ENCODE measurements around the gene RNF40. TPM values are rescaled to one million over a fixed set of nuclear protein-coding genes. Genes with fewer than 3 reads are reported as not detected.

The RNF40 gene
- total and polyA plus RNA-seq, 10 donors: 38.1 to 111 (median 79.1) TPM

GRCh38 chr16:30779596-30779995, 17.5 kb downstream of the RNF40 start:
- 72 to 89% (median 79%) methylated on average over 6 of the region's 6 CpGs for WGBS, 5 donors
- TF ChIP-seq POLR2A (IDR thresholded peaks at IDR 0.05) (no peak), POLR2AphosphoS5 (IDR thresholded peaks at IDR 0.05) (no peak), CTCF (IDR thresholded peaks at IDR 0.05 in 8 of 11, conservative IDR thresholded peaks at IDR 0.05 in 3 of 11) (no peak)
- Histone ChIP-seq H3K27me3 (replicated peaks in 1 of 7) (peaks cover 0 to 16% (median 0%) of the 10 kb centered on the region in 7 donors), H3K4me3 (no peak overlapping the region), H3K4me1 (peaks cover 12 to 51% (median 27%) of the 10 kb centered on the region in 6 donors), H3K9me3 (no peaks in the 10 kb centered on the region), H3K36me3 (peaks cover 0 to 43% (median 24%) of the 10 kb centered on the region in 6 donors), H3K27ac (no peak overlapping the region)
- intact Hi-C loops (cut with DNase I; ENCODE audit: low total_unique reads): loop anchor here (10.0 kb wide), 1 partner anchor 55 kb away; no protein-coding TSS in a partner anchor
- DNase-seq: no peak

GRCh38 chr16:30780021-30780420, 17.9 kb downstream of the RNF40 start:
- DNase-seq: no peak
- peaks cover 0 to 42% (median 24%) of the 10 kb centered on the region in 6 donors for H3K36me3 ChIP-seq
- peaks cover 0 to 16% (median 0%) of the 10 kb centered on the region in 7 donors for H3K27me3 ChIP-seq (replicated peaks in 1 of 7)
- intact Hi-C loops (cut with DNase I; ENCODE audit: low total_unique reads): loop anchor here (10.0 kb wide), 1 partner anchor 65 kb away; no protein-coding TSS in a partner anchor
- TF ChIP-seq CTCF (IDR thresholded peaks at IDR 0.05 in 8 of 11, conservative IDR thresholded peaks at IDR 0.05 in 3 of 11): no peak
- no peak for TF ChIP-seq POLR2A (IDR thresholded peaks at IDR 0.05)
- no peak for TF ChIP-seq POLR2AphosphoS5 (IDR thresholded peaks at IDR 0.05)
- peaks cover 8 to 51% (median 23%) of the 10 kb centered on the region in 6 donors for H3K4me1 ChIP-seq
- H3K9me3 ChIP-seq: no peaks in the 10 kb centered on the region
- H3K27ac ChIP-seq: no peak overlapping the region
- WGBS, 5 donors: 79 to 97% (median 86%) methylated on average over 3 of the region's 3 CpGs
- no peak overlapping the region for H3K4me3 ChIP-seq

GRCh38 chr16:30780549-30780948, 18.4 kb downstream of the RNF40 start:
- Histone ChIP-seq H3K4me1 (peaks cover 6 to 51% (median 20%) of the 10 kb centered on the region in 6 donors), H3K4me3 (no peak overlapping the region), H3K27me3 (replicated peaks in 1 of 7) (peaks cover 0 to 15% (median 0%) of the 10 kb centered on the region in 7 donors), H3K36me3 (peaks cover 0 to 42% (median 24%) of the 10 kb centered on the region in 6 donors), H3K27ac (no peak overlapping the region), H3K9me3 (no peaks in the 10 kb centered on the region)
- intact Hi-C loops (cut with DNase I; ENCODE audit: low total_unique reads): loop anchor here (10.0 kb wide), 1 partner anchor 64 kb away; no protein-coding TSS in a partner anchor
- DNase-seq: no peak
- no peak for TF ChIP-seq POLR2AphosphoS5 (IDR thresholded peaks at IDR 0.05)
- no peak for TF ChIP-seq POLR2A (IDR thresholded peaks at IDR 0.05)
- TF ChIP-seq CTCF (IDR thresholded peaks at IDR 0.05 in 8 of 11, conservative IDR thresholded peaks at IDR 0.05 in 3 of 11): no peak
- WGBS, 5 donors: 45 to 83% (median 55%) methylated on average over 4 of the region's 4 CpGs

- intact Hi-C loops (cut with DNase I; ENCODE audit: low total_unique reads): loop anchor here (10.0 kb wide), 1 partner anchor 62 kb away; no protein-coding TSS in a partner anchor
- Histone ChIP-seq H3K27ac (no peak overlapping the region), H3K4me1 (peaks cover 0 to 51% (median 22%) of the 10 kb centered on the region in 6 donors), H3K4me3 (no peak overlapping the region), H3K27me3 (replicated peaks in 1 of 7) (peaks cover 0 to 18% (median 0%) of the 10 kb centered on the region in 7 donors), H3K9me3 (no peaks in the 10 kb centered on the region), H3K36me3 (peaks cover 0 to 42% (median 24%) of the 10 kb centered on the region in 6 donors)
- WGBS, 5 donors: 95 to 98% (median 95%) methylated on average over 50 to 63 of the region's 63 CpGs
- no peak for TF ChIP-seq POLR2A (IDR thresholded peaks at IDR 0.05)
- TF ChIP-seq POLR2AphosphoS5 (IDR thresholded peaks at IDR 0.05): peak in 1 of 3 donors; percentile 22
- no peak for DNase-seq
These were observed 20.6 kb downstream of the RNF40 start for GRCh38 chr16:30782486-30783279.
